KMS-11 (cell line): ENCODE measurements around the gene NDUFAB1.

Experiments
- H2AFZ ChIP-seq: fragments of 200-600 bp; sonication (generic); 2 replicates; pipeline ENCODE4 v1.6.1; 2016; ENCODE audit warnings: antibody characterized with exemption, mixed run types, low read depth
- H3K27ac ChIP-seq: fragments of 200-600 bp; sonication (generic); 2 replicates; pipeline ENCODE4 v1.6.1; 2016; ENCODE audit warnings: mild to moderate bottlenecking, mixed run types
- H3K27me3 ChIP-seq: fragments of 200-600 bp; sonication (generic); 2 replicates; pipeline ENCODE4 v1.6.1; 2017; ENCODE audit warnings: mild to moderate bottlenecking, low read depth, mixed run types, moderate library complexity; ENCODE audit not compliant: insufficient read depth
- H3K36me3 ChIP-seq: fragments of 200-600 bp; sonication (generic); 2 replicates; pipeline ENCODE4 v1.6.1; 2017; ENCODE audit warnings: mild to moderate bottlenecking, mixed run types; ENCODE audit not compliant: insufficient read depth
- H3K4me1 ChIP-seq: fragments of 200-600 bp; sonication (generic); 2 replicates; pipeline ENCODE4 v1.6.1; 2016; ENCODE audit warnings: mild to moderate bottlenecking, low read depth, mixed run types; ENCODE audit not compliant: poor library complexity, severe bottlenecking
- H3K4me2 ChIP-seq: fragments of 200-600 bp; sonication (generic); 2 replicates; pipeline ENCODE4 v1.7.0; 2016; ENCODE audit warnings: mild to moderate bottlenecking, mixed run types
- H3K4me3 ChIP-seq: fragments of 200-600 bp; sonication (generic); IDR thresholded peaks from 2 replicates; pipeline ENCODE4 v1.6.1; 2017; ENCODE audit warnings: low read depth, low read length, mixed read lengths; ENCODE audit not compliant: insufficient read depth
- H3K79me2 ChIP-seq: fragments of 200-600 bp; sonication (generic); 2 replicates; pipeline ENCODE4 v1.6.1; 2016; ENCODE audit warnings: low read depth, mixed run types; ENCODE audit not compliant: insufficient read depth
- H3K9ac ChIP-seq: fragments of 200-600 bp; sonication (generic); 2 replicates; pipeline ENCODE4 v1.6.1; 2016; ENCODE audit warnings: mild to moderate bottlenecking, mixed run types
- H4K20me1 ChIP-seq: fragments of 200-600 bp; sonication (generic); 2 replicates; pipeline ENCODE4 v1.6.1; 2016; ENCODE audit warnings: mild to moderate bottlenecking, mixed run types; ENCODE audit not compliant: insufficient read depth
- TF ChIP-seq, protein P1 (sequence below): fragments of 200-600 bp; sonication (generic); conservative IDR thresholded peaks from 2 replicates; pipeline ENCODE4 v1.6.1; 2017; ENCODE audit warnings: low read depth, mild to moderate bottlenecking, antibody characterized with exemption, low read length, moderate library complexity, mixed read lengths

Gene NDUFAB1

DNA sequence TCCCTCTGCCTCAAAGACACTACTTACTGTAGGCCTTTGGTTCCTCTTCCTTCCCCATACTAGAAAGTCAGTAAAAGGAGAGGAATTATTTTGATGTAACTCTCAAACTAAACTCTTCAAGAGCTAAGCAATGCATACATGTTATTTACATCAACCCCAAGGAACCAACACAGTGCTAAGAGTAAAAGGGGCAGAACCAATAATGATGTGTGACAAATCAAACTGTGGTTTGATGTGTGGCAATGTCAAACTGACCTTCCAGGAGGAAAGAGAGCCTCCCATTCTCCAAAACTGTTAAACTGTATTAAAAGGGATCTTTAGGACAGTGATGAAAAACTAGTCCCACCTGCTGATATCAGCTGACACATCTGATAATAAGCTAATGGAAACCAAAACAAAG lies 15.7 kb downstream of the NDUFAB1 start:
- H3K4me2 ChIP-seq: no peak overlapping the region
- H3K4me1 ChIP-seq: peaks cover 5% of the 10 kb centered on the region
- no peak overlapping the region for H3K9ac ChIP-seq
- no peaks in the 10 kb centered on the region for H3K27me3 ChIP-seq
- no peaks in the 10 kb centered on the region for H4K20me1 ChIP-seq
- H3K36me3 ChIP-seq: no peaks in the 10 kb centered on the region; the same call in 1 of the 2 replicates
- H2AFZ ChIP-seq: no peak overlapping the region
- H3K27ac ChIP-seq: no peak overlapping the region
- TF ChIP-seq, protein P1, sequence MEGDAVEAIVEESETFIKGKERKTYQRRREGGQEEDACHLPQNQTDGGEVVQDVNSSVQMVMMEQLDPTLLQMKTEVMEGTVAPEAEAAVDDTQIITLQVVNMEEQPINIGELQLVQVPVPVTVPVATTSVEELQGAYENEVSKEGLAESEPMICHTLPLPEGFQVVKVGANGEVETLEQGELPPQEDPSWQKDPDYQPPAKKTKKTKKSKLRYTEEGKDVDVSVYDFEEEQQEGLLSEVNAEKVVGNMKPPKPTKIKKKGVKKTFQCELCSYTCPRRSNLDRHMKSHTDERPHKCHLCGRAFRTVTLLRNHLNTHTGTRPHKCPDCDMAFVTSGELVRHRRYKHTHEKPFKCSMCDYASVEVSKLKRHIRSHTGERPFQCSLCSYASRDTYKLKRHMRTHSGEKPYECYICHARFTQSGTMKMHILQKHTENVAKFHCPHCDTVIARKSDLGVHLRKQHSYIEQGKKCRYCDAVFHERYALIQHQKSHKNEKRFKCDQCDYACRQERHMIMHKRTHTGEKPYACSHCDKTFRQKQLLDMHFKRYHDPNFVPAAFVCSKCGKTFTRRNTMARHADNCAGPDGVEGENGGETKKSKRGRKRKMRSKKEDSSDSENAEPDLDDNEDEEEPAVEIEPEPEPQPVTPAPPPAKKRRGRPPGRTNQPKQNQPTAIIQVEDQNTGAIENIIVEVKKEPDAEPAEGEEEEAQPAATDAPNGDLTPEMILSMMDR: no peak
- H3K79me2 ChIP-seq: no peaks in the 10 kb centered on the region
- H3K4me3 ChIP-seq: no peak overlapping the region

DNA sequence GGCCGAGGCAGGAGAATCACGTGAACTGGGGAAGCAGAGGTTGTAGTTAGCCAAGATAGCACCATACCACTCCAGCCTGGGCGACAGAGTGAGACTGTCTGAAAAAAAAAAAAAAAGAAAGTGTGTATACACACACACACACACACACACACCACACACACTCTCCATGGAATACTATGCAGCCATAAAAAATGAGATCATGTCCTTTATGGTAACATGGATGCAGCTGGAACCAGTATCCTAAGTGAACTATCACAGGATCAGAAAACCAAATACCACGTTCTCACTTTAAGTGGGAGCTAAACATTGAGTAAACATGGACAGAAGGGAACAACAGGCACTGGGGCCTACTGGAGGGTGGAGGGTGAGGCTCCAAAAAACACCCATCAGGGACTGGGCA lies 16.7 kb downstream of the NDUFAB1 start:
- H3K27ac ChIP-seq: no peak overlapping the region
- H3K4me3 ChIP-seq: no peak overlapping the region
- no peak overlapping the region for H2AFZ ChIP-seq
- H4K20me1 ChIP-seq: no peaks in the 10 kb centered on the region
- H3K36me3 ChIP-seq: no peaks in the 10 kb centered on the region; the same call in 1 of the 2 replicates
- H3K27me3 ChIP-seq: no peaks in the 10 kb centered on the region
- H3K4me1 ChIP-seq: peaks cover 5% of the 10 kb centered on the region
- H3K4me2 ChIP-seq: no peak overlapping the region
- no peak overlapping the region for H3K9ac ChIP-seq
- TF ChIP-seq, protein P1: no peak
- no peaks in the 10 kb centered on the region for H3K79me2 ChIP-seq

DNA sequence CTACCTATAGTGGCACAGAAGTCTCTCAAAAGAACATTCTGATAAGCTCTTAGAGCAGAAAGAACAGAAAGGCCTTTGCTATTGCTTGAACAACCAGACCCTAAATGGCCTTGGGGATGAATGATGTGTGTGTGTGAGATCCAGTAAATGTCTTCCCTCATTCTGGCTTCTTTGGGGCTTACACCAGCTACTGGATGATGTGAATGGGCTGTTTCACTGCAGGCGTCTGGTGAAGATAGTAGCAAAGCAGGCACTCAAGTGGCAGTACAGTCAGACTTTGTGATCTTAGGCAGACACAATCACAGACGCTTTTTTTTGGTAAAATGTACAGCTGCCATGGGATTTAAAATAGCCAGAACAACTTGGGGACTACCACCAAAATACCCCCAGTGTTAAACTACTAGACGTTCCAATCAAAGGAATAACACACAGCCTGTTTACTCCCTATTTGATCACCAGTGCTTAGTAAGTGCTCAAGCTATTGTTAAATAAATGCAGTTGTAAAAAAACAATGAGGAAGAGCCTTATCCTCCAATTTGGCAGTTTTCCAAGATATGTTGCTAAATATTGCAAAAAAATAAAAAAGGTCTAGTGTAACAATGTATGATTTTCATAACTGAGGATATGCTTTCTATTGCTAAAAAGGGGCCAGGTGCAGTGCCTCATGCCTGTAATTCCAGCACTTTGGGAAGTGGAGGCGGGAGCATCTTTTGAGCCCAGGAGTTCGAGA lies 17.9 kb downstream of the NDUFAB1 start:
- no peaks in the 10 kb centered on the region for H3K27me3 ChIP-seq
- no peaks in the 10 kb centered on the region; the same call in 1 of the 2 replicates for H3K36me3 ChIP-seq
- H4K20me1 ChIP-seq: no peaks in the 10 kb centered on the region
- TF ChIP-seq, protein P1: no peak
- no peak overlapping the region for H3K4me2 ChIP-seq
- H3K79me2 ChIP-seq: no peaks in the 10 kb centered on the region
- no peak overlapping the region for H3K4me3 ChIP-seq
- H3K4me1 ChIP-seq: peaks cover 5% of the 10 kb centered on the region
- H3K9ac ChIP-seq: no peak overlapping the region
- no peak overlapping the region for H3K27ac ChIP-seq
- H2AFZ ChIP-seq: no peak overlapping the region

DNA sequence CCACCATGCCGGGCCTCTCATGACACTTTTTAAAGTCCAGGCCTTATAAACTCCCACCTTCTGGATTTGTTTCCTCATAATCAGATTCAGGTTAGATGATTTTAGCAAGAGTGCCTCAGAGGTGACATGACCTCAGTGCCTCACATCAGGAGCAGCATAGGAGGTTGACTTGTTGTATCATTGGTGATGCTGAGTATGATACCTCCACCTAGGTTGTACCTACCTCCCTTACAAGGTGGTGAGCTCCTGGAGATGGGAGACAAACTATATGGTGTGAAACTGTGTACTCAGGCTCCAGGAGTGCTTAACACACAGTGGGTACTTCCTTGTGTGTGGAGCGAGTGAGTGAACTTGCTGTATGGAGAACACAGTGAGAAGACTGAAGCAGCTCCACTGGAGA lies 18.6 kb downstream of the NDUFAB1 start:
- no peaks in the 10 kb centered on the region for H4K20me1 ChIP-seq
- no peak overlapping the region for H3K9ac ChIP-seq
- TF ChIP-seq, protein P1: no peak
- H2AFZ ChIP-seq: no peak overlapping the region
- no peak overlapping the region for H3K4me3 ChIP-seq
- no peaks in the 10 kb centered on the region for H3K79me2 ChIP-seq
- H3K4me2 ChIP-seq: no peak overlapping the region
- H3K4me1 ChIP-seq: peaks cover 5% of the 10 kb centered on the region
- H3K36me3 ChIP-seq: no peaks in the 10 kb centered on the region; the same call in 1 of the 2 replicates
- H3K27me3 ChIP-seq: no peaks in the 10 kb centered on the region
- H3K27ac ChIP-seq: no peak overlapping the region
